ENCODE results near the gene KCNK1.

DNA sequence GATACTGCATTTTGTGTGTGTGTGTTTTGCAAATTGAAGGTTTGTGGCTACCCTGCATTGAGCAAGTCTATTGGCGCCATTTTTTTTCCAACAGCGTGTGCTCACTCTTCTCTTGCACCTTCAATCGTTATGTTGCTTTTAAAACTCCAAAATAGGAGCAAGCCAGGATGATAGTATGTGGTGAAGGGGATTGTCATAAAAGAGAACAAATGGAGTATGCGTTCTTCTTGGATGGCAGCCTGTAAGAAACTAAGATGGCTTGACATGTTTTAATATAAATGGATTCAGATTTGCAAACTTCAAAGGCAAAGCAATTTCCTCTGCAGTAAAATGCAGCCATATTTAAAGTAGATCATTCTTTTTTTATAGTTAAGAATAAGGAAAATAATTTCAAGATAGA, 43.2 kb upstream of the KCNK1 start:
- TF ChIP-seq POLR2A (IDR thresholded peaks at IDR 0.05; ENCODE audit: extremely low read depth, insufficient read length) (no peak), CTCF (IDR thresholded peaks at IDR 0.05; ENCODE audit: low read depth, low read length) (no peak), MYC (IDR thresholded peaks at IDR 0.05; ENCODE audit: low read depth, low read length) (no peak)
